OCI-LY3 (cell line): Measurements from ENCODE around the gene OR1L8.

ENCODE experiments used
- H2AFZ ChIP-seq: fragments of 200-600, 300-600 bp; shearing (Covaris generic); 2 replicates; pipeline ENCODE4 v1.6.0; 2014; ENCODE audit warnings: antibody characterized with exemption, low read depth, low read length
- H3K27ac ChIP-seq: fragments of 200-600, 300-600 bp; sonication (generic); 2 replicates; pipeline ENCODE4 v1.5.1; 2014; ENCODE audit warnings: mild to moderate bottlenecking, low read length, moderate library complexity, mixed read lengths
- H3K27me3 ChIP-seq: fragments of 200-600, 300-600 bp; sonication (generic); 2 replicates; pipeline ENCODE4 v1.6.1; 2014; ENCODE audit warnings: low read depth, low read length, mixed read lengths
- H3K36me3 ChIP-seq: fragments of 200-600, 300-600 bp; sonication (generic); replicated peaks from 2 replicates; pipeline ENCODE3; 2014; ENCODE audit warnings: low read depth, low read length, mixed read lengths
- H3K4me1 ChIP-seq: fragments of 300-600, 200-600 bp; sonication (generic); 2 replicates; pipeline ENCODE4 v1.6.1; 2014; ENCODE audit warnings: low read length, mixed read lengths
- H3K4me2 ChIP-seq: fragments of 200-600, 300-600 bp; sonication (generic); 2 replicates; pipeline ENCODE4 v1.6.1; 2014; ENCODE audit warnings: low read length, mixed read lengths
- H3K4me3 ChIP-seq: fragments of 300-600, 200-600 bp; sonication (generic); 2 replicates; pipeline ENCODE4 v1.5.1; 2014; ENCODE audit warnings: antibody characterized with exemption, mild to moderate bottlenecking, low read length, moderate library complexity
- H3K79me2 ChIP-seq: fragments of 300-600, 200-600 bp; shearing (Covaris generic); 2 replicates; pipeline ENCODE4 v1.6.1; 2014; ENCODE audit warnings: mild to moderate bottlenecking, low read length, mixed read lengths
- H3K9ac ChIP-seq: fragments of 300-600, 200-600 bp; shearing (Covaris generic); 2 replicates; pipeline ENCODE4 v1.6.0; 2014; ENCODE audit warnings: mild to moderate bottlenecking, low read length, moderate library complexity
- H3K9me3 ChIP-seq: fragments of 200-600, 300-600 bp; shearing (Covaris generic); 2 replicates; pipeline ENCODE4 v1.6.1; 2014; ENCODE audit warnings: low read length, mixed read lengths; ENCODE audit not compliant: insufficient read depth
- H4K20me1 ChIP-seq: fragments of 200-600, 300-600 bp; sonication (generic); 2 replicates; pipeline ENCODE4 v1.6.1; 2016; ENCODE audit warnings: low read length, mixed read lengths; ENCODE audit not compliant: insufficient read depth
- EZH2phosphoT487 ChIP-seq: fragments of 200-600 bp; shearing (Covaris generic); IDR thresholded peaks from 2 replicates; pipeline ENCODE4 v1.6.1; 2018; ENCODE audit warnings: antibody characterized with exemption, mixed run types, low read depth
- TF ChIP-seq, protein P1 (sequence below): fragments of 200-600, 300-600 bp; sonication (generic); IDR thresholded peaks from 2 replicates; pipeline ENCODE4 v1.5.1; 2014; ENCODE audit warnings: antibody characterized with exemption, low read length, low read depth

The OR1L8 gene

DNA sequence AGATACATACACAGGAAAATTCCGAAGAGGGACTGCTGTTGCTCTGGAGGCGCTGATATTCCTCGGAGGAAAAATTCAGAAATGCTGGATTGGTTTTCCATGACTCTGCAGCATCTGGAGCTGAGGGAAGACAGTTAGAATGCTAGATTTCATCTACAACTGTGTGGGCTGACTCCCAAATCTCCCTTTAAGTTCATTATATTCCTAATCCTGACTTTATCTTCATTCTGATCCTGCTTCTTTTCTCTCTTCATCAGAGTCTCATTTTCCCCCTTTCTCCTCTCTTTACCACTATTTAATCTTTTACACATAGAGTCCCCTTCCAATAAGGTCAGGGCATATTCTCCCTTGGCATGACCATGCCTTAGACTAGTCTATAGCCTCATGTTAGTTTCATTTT lies 56.0 kb downstream of the OR1L8 start, which contains the start of gene OR1N1:
Gene OR1N1 (minus strand): TSS at position 101 of the 400 bp plus-strand sequence. CDS start 0 bp downstream, at position 101.
- Histone ChIP-seq H3K27me3 (peaks cover 23% of the 10 kb centered on the region), H3K79me2 (no peaks in the 10 kb centered on the region), H3K36me3 (no peaks in the 10 kb centered on the region), H2AFZ (no peak within 1 kb of the TSS), H3K9me3 (no peaks in the 10 kb centered on the region), H4K20me1 (no peaks in the 10 kb centered on the region), H3K9ac (no peak within 1 kb of the TSS), H3K4me2 (no peak within 1 kb of the TSS), H3K4me3 (no peak within 1 kb of the TSS), H3K27ac (no peak within 1 kb of the TSS), H3K4me1 (no peaks in the 10 kb centered on the region)
- TF ChIP-seq, protein P1, sequence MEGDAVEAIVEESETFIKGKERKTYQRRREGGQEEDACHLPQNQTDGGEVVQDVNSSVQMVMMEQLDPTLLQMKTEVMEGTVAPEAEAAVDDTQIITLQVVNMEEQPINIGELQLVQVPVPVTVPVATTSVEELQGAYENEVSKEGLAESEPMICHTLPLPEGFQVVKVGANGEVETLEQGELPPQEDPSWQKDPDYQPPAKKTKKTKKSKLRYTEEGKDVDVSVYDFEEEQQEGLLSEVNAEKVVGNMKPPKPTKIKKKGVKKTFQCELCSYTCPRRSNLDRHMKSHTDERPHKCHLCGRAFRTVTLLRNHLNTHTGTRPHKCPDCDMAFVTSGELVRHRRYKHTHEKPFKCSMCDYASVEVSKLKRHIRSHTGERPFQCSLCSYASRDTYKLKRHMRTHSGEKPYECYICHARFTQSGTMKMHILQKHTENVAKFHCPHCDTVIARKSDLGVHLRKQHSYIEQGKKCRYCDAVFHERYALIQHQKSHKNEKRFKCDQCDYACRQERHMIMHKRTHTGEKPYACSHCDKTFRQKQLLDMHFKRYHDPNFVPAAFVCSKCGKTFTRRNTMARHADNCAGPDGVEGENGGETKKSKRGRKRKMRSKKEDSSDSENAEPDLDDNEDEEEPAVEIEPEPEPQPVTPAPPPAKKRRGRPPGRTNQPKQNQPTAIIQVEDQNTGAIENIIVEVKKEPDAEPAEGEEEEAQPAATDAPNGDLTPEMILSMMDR: no peak
- no peak for TF ChIP-seq EZH2phosphoT487

DNA sequence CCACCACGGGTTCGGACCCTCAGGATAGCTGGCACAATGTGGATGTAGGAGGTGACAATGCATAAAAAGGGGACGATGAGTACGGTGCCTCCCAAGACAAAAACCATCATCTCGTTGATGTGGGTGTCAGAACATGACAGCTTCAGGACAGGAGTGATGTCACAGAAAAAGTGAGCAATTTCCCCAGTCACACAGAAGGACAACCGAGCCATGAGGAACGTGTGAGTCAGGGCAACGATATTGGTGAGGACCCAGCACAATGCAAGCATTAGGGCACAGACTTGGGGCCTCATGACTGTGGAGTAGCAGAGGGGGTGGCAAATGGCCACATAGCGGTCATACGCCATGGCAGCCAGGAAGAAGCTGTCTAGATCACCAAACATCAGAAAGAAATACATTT lies 56.6 kb downstream of the OR1L8 start:
- H4K20me1 ChIP-seq: no peaks in the 10 kb centered on the region
- no peaks in the 10 kb centered on the region for H3K79me2 ChIP-seq
- H3K27ac ChIP-seq: no peak overlapping the region
- H2AFZ ChIP-seq: no peak overlapping the region
- H3K4me1 ChIP-seq: no peaks in the 10 kb centered on the region
- peaks cover 24% of the 10 kb centered on the region for H3K27me3 ChIP-seq
- no peak overlapping the region for H3K4me3 ChIP-seq
- no peaks in the 10 kb centered on the region for H3K9me3 ChIP-seq
- H3K4me2 ChIP-seq: no peak overlapping the region
- no peaks in the 10 kb centered on the region for H3K36me3 ChIP-seq
- no peak for TF ChIP-seq EZH2phosphoT487
- TF ChIP-seq, protein P1: no peak
- H3K9ac ChIP-seq: no peak overlapping the region

DNA sequence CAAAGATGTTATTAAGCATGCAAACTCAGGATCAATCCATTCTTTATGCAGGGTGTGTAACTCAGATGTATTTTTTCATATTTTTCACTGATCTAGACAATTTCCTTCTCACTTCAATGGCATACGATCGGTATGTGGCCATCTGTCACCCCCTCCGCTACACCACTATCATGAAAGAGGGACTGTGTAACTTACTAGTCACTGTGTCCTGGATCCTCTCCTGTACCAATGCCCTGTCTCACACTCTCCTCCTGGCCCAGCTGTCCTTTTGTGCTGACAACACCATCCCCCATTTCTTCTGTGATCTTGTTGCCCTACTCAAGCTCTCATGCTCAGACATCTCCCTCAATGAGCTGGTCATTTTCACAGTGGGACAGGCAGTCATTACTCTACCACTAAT lies 63.8 kb downstream of the OR1L8 start:
- no peak overlapping the region for H3K27ac ChIP-seq
- H3K9me3 ChIP-seq: no peaks in the 10 kb centered on the region
- H3K9ac ChIP-seq: no peak overlapping the region
- H4K20me1 ChIP-seq: no peaks in the 10 kb centered on the region
- H2AFZ ChIP-seq: no peak overlapping the region
- H3K4me2 ChIP-seq: no peak overlapping the region
- H3K27me3 ChIP-seq: peaks cover 39% of the 10 kb centered on the region; the same call in 1 of the 2 replicates
- H3K36me3 ChIP-seq: no peaks in the 10 kb centered on the region
- H3K79me2 ChIP-seq: no peaks in the 10 kb centered on the region
- no peak for TF ChIP-seq EZH2phosphoT487
- TF ChIP-seq, protein P1: no peak
- H3K4me3 ChIP-seq: no peak overlapping the region
- H3K4me1 ChIP-seq: no peaks in the 10 kb centered on the region

DNA sequence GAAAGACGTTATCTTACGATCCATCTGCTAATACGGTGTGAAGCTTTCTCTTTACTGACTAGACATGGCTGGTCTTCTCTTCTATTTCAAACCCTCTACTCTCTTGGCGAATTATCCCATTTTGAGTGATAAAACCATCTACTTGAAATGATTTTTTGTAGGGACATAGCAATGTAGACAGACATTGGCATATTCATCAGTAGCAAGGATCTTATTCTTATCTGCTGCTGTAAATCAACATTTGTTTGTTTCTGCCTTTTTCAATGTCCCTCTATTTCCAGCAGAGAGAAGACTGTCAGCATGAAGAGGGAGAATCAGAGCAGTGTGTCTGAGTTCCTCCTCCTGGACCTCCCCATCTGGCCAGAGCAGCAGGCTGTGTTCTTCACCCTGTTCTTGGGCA lies 64.3 kb downstream of the OR1L8 start, which contains the start of gene OR1J4:
Gene OR1J4 (plus strand): TSS at position 301 of the 400 bp plus-strand sequence. CDS start 0 bp downstream, at position 301.
- H3K79me2 ChIP-seq: no peaks in the 10 kb centered on the region
- H3K36me3 ChIP-seq: no peaks in the 10 kb centered on the region
- no peak within 1 kb of the TSS for H3K27ac ChIP-seq
- peaks cover 39% of the 10 kb centered on the region; the same call in 1 of the 2 replicates for H3K27me3 ChIP-seq
- H3K4me1 ChIP-seq: no peaks in the 10 kb centered on the region
- H2AFZ ChIP-seq: no peak within 1 kb of the TSS
- no peak within 1 kb of the TSS for H3K4me2 ChIP-seq
- TF ChIP-seq, protein P1: no peak
- TF ChIP-seq EZH2phosphoT487: no peak
- no peaks in the 10 kb centered on the region for H4K20me1 ChIP-seq
- H3K9ac ChIP-seq: no peak within 1 kb of the TSS
- H3K4me3 ChIP-seq: no peak within 1 kb of the TSS
- no peaks in the 10 kb centered on the region for H3K9me3 ChIP-seq
